HepG2 (cell line): ENCODE results near the gene TSPAN31. TPM values are rescaled to one million over a fixed set of nuclear protein-coding genes. Genes with fewer than 3 reads are reported as not detected.

Experiments used
- ATAC-seq: fragments of 200-7000 bp; cut with Tn5 transposase; 3 replicates; pipeline ENCODE4 v1.9.1; 2020; ENCODE audit warnings: mild to moderate bottlenecking, moderate library complexity
- BruUV-seq: library from RNA; stranded (reverse); fragments of 400-500 nt; replicated peaks from 2 replicates; lab custom pipeline; 2021; lab: Mats Ljungman, UMichigan
- CTCF ChIA-PET: fragments of 300-600 bp; formaldehyde crosslinking; extraction: SDS; loops from one replicate; lab custom pipeline; 2021; ENCODE audit warnings: low total read pairs, inconsistent platforms, low intra/inter-chr PET ratio; lab: Yijun Ruan, JAX
- POLR2A ChIA-PET: fragments of 350-600 bp; sonication (Branson Sonifier 250); formaldehyde crosslinking; loops from one replicate; lab custom pipeline; 2020; ENCODE audit warnings: antibody characterized with exemption, inconsistent platforms; lab: Yijun Ruan, JAX
- DNase-seq: peaks from one replicate; pipeline ENCODE4 v3.0.0-alpha.2; 2015; ENCODE audit warnings: low spot score
- FAIRE-seq: peaks from 3 replicates; lab custom pipeline; 2011; peaks lifted over from hg19 to GRCh38; lab: Jason Lieb, UNC
- H2AFZ ChIP-seq: one replicate; pipeline ENCODE4 v1.6.1; 2011; ENCODE audit warnings: low read length, inconsistent platforms
- H3K27ac ChIP-seq: fragments of 300-600 bp; 3 replicates; pipeline ENCODE4 v1.8.0; 2011; ENCODE audit warnings: mixed run types, mild to moderate bottlenecking, mixed read lengths, low read length, inconsistent platforms; ENCODE audit not compliant: insufficient read depth; ENCODE audit errors: extremely low read length
- H3K27me3 ChIP-seq, 2 experiments: fragments of 200-600 bp in 1 of 2; 2 replicates in 1 of 2; 3 replicates in 1 of 2; pipeline versions ENCODE4 v1.6.0 to v1.8.0; 2011; ENCODE audit warnings: low read length in 2 of 2, mild to moderate bottlenecking in 2 of 2, moderate library complexity in 2 of 2, inconsistent platforms in 1 of 2; ENCODE audit not compliant: insufficient read depth in 2 of 2, control insufficient read depth in 1 of 2
- H3K36me3 ChIP-seq, 2 experiments: fragments of 200-600 bp in 1 of 2; replicated peaks in 1 of 2; 2 replicates in 1 of 2; 3 replicates in 1 of 2; pipeline versions ENCODE4 v1.5.1 to v1.8.0; 2011; ENCODE audit warnings: low read length in 2 of 2, inconsistent platforms in 1 of 2; ENCODE audit not compliant: insufficient read depth in 2 of 2, control insufficient read depth in 1 of 2
- H3K4me1 ChIP-seq: 2 replicates; pipeline ENCODE4 v1.5.1; 2012; ENCODE audit warnings: low read length, inconsistent platforms; ENCODE audit not compliant: insufficient read depth
- H3K4me2 ChIP-seq: 2 replicates; pipeline ENCODE4 v1.6.0; 2011; ENCODE audit warnings: low read depth, low read length, inconsistent platforms
- H3K4me3 ChIP-seq, 3 experiments: fragments of 200-600 bp in 1 of 3; sonication (generic), shearing (Covaris generic) in 1 of 3; replicated peaks in 1 of 3; 2 replicates each; pipeline ENCODE4 v1.5.1; 2011 to 2016; ENCODE audit warnings: low read length in 3 of 3, inconsistent platforms in 2 of 3, low read depth in 2 of 3, mild to moderate bottlenecking in 2 of 3, control low read depth in 1 of 3, mixed read lengths in 1 of 3; ENCODE audit not compliant: insufficient read depth in 1 of 3
- H3K79me2 ChIP-seq: one replicate; pipeline ENCODE4 v1.6.1; 2011; ENCODE audit warnings: low read length, inconsistent platforms; ENCODE audit not compliant: insufficient read depth
- H3K9ac ChIP-seq: 2 replicates; pipeline ENCODE4 v1.6.0; 2011; ENCODE audit warnings: mild to moderate bottlenecking, low read depth, low read length, inconsistent platforms; ENCODE audit not compliant: insufficient read depth
- H3K9me3 ChIP-seq: 2 replicates; pipeline ENCODE4 v1.5.1; 2012; ENCODE audit warnings: mild to moderate bottlenecking, low read length
- H4K20me1 ChIP-seq: 2 replicates; pipeline ENCODE4 v1.6.0; 2011; ENCODE audit warnings: inconsistent platforms, mild to moderate bottlenecking, low read length, moderate library complexity; ENCODE audit not compliant: insufficient read depth
- ATF7 ChIP-seq, 2 experiments: fragments of 450-650 bp in 1 of 2; sonication (generic) in 1 of 2; formaldehyde crosslinking in 1 of 2; IDR thresholded peaks; 2 replicates each; pipeline versions ENCODE4 v1.4.0 to v1.6.1; 2016 to 2020; ENCODE audit warnings: antibody characterized with exemption in 1 of 2, mild to moderate bottlenecking in 1 of 2, missing genetic modification reagents in 1 of 2
- CEBPB ChIP-seq: IDR thresholded peaks from 2 replicates; pipeline ENCODE4 v1.6.1; 2011; ENCODE audit warnings: low read depth, low read length, improper control_type of control experiment, borderline replicate concordance
- FOXA3 ChIP-seq: IDR thresholded peaks from 2 replicates; pipeline ENCODE4 v1.6.1; 2016; ENCODE audit warnings: missing genetic modification reagents, missing compliant biosample characterization
- FUBP1 ChIP-seq: sonication (generic); formaldehyde crosslinking; IDR thresholded peaks from 2 replicates; pipeline ENCODE4 v1.5.1; 2020; ENCODE audit warnings: missing genetic modification reagents, mild to moderate bottlenecking, borderline replicate concordance
- KAT7 ChIP-seq: IDR thresholded peaks from 2 replicates; pipeline ENCODE4 v1.6.1; 2018; ENCODE audit warnings: borderline replicate concordance, missing compliant biosample characterization
- KLF9 ChIP-seq: IDR thresholded peaks from 2 replicates; pipeline ENCODE4 v1.6.1; 2016; ENCODE audit warnings: low read depth
- MYC ChIP-seq: sonication (generic); formaldehyde crosslinking; IDR thresholded peaks from 2 replicates; pipeline ENCODE4 v1.9.0; 2021; ENCODE audit warnings: missing genetic modification reagents, borderline replicate concordance
- NCOA2 ChIP-seq: sonication (generic); formaldehyde crosslinking; IDR thresholded peaks from 2 replicates; pipeline ENCODE4 v1.8.0; 2022; ENCODE audit warnings: inconsistent platforms
- PHF5A ChIP-seq: IDR thresholded peaks from one replicate; pipeline ENCODE4 v1.6.1; 2018; ENCODE audit warnings: low read depth, missing genetic modification reagents; ENCODE audit not compliant: unreplicated experiment
- TIGD3 ChIP-seq: sonication (generic); formaldehyde crosslinking; IDR thresholded peaks from 2 replicates; pipeline ENCODE4 v1.5.1; 2020; ENCODE audit warnings: mild to moderate bottlenecking, missing genetic modification reagents, borderline replicate concordance
- ZNF18 ChIP-seq: sonication (generic); formaldehyde crosslinking; IDR thresholded peaks from 2 replicates; pipeline ENCODE4 v1.8.0; 2022; ENCODE audit warnings: mild to moderate bottlenecking, missing genetic modification reagents; ENCODE audit not compliant: insufficient replicate concordance
- ZNF317 ChIP-seq: sonication (generic); formaldehyde crosslinking; IDR thresholded peaks from 2 replicates; pipeline ENCODE4 v1.5.0; 2020; ENCODE audit warnings: mild to moderate bottlenecking, missing genetic modification reagents
- ZNF891 ChIP-seq: sonication (generic); formaldehyde crosslinking; IDR thresholded peaks from 2 replicates; pipeline ENCODE4 v1.5.0; 2020; ENCODE audit warnings: mild to moderate bottlenecking, missing genetic modification reagents
- whole genome bisulfite sequencing: methylation state at CpG from one replicate; pipeline ENCODE4 v1.1.6; 2017; ENCODE audit warnings: low lambda C conversion rate; 5-methylcytosine and 5-hydroxymethylcytosine counted together
- in situ Hi-C: cut with HindIII; loops from 2 replicates; pipeline ENCODE4 v1.10.0; 2017; ENCODE audit warnings: low pct_unique_long_range_greater_than_20kb; ENCODE audit not compliant: extremely low pct_ligation_motif_present
- intact Hi-C: fragments of 100-400 bp; cut with micrococcal nuclease; formaldehyde crosslinking; loops from one replicate; pipeline ENCODE4 v1.10.0; 2022; ENCODE audit not compliant: unreplicated experiment
- polyA plus RNA-seq, 8 experiments: library from polyadenylated mRNA; depleted of rRNA in 3 of 8; stranded (reverse) in 7 of 8; unstranded in 1 of 8; fragments of >200 nt; fragmentation: Illumina TruSeq in 4 of 8; extraction: Trizol in 4 of 8; gene quantifications; 2 replicates each; pipeline versions ENCODE4 v1.2.1 to v1.2.3, GENCODE V29; 2011 to 2016; ENCODE audit warnings: low read depth in 4 of 8, missing spikeins in 1 of 8, mixed read lengths in 1 of 8; ENCODE audit not compliant: insufficient read depth in 1 of 8
- total RNA-seq, 5 experiments: library from RNA; depleted of rRNA; stranded (reverse); fragments of >200 nt; fragmentation: Illumina TruSeq; extraction: Trizol; gene quantifications; 2 replicates each; pipeline ENCODE4 v1.2.3, GENCODE V29; 2016; ENCODE audit warnings: low read depth in 1 of 5

TSPAN31 gene
- total and polyA plus RNA-seq, 2 of the 13 experiments (the other 11 are each of a cell fraction or from before 2014, with no cell fraction given) = 10.4 to 24.6 TPM

- TF ChIP-seq ZNF891 (CRISPR knock-in tag) (no peak), KAT7 (no peak)
These were observed 25.9 kb downstream of the TSPAN31 start (continued) for GRCh38 chr12:57770734-57771133.

GRCh38 chr12:57771236-57771872 lies 26.5 kb downstream of the TSPAN31 start:
- TSS peak; percentile 77 for BruUV-seq
- Histone ChIP-seq H3K9ac (peak overlapping the region; percentile 94), H4K20me1 (no peaks in the 10 kb centered on the region), H3K36me3 (peaks cover 16 to 18% of the 10 kb centered on the region in 2 experiments), H3K27ac (peak overlapping the region; percentile 97), H3K4me2 (peak overlapping the region; percentile 96), H3K79me2 (peaks cover 17% of the 10 kb centered on the region), H3K9me3 (no peaks in the 10 kb centered on the region), H3K4me1 (peaks cover 26% of the 10 kb centered on the region), H3K4me3 (peak overlapping the region; percentile 77 to 89 (median 78)), H2AFZ (no peak overlapping the region), H3K27me3 (no peaks in the 10 kb centered on the region; a peak in 1 of 5 replicates)
- intact Hi-C loops = loop anchor here (5.0 kb wide), 1 partner anchor 71 kb away; no protein-coding TSS in a partner anchor
- in situ Hi-C loops = no loop called here
- DNase-seq = peak; percentile 87
- ATAC-seq = peak; percentile 70
- FAIRE-seq = peak; percentile 88
- ChIA-PET CTCF (no interaction called here), POLR2A (interaction anchor here (0.6 to 1.8 kb wide), 11 partner anchors 11 to 124 kb away, joined by 3 to 15 read pairs (median 6); partner anchors contain the start of genes CDK4, MARCHF9, TSFM and TSPAN31)
- WGBS = 2% methylated on average over 16 of the region's 16 CpGs
- TF ChIP-seq KLF9 (CRISPR knock-in tag) (peak; percentile 97), ZNF18 (CRISPR knock-in tag) (no peak), FOXA3 (CRISPR knock-in tag) (no peak), ZNF317 (no peak), CEBPB (no peak), FUBP1 (CRISPR knock-in tag) (no peak), ATF7 (IDR thresholded peaks at IDR 0.05) (peak; percentile 98), ATF7 (CRISPR knock-in tag; IDR thresholded peaks at IDR 0.05) (no peak), MYC (CRISPR knock-in tag) (no peak), PHF5A (CRISPR knock-in tag) (no peak), NCOA2 (CRISPR knock-in tag) (no peak), TIGD3 (no peak)
